Transverse colon (tissue), 3 donors: ENCODE data around the gene USP6.
"Not testable (repeated sequence)": the region's sequence is repeated elsewhere in the genome, so short reads cannot be mapped to it uniquely, and the experiment has no call there.

ENCODE experiments used
- POLR2A ChIP-seq: fragments of 450-650 bp; IDR thresholded peaks from one replicate; pipeline ENCODE4 v1.6.1; 2016; ENCODE audit warnings: antibody characterized with exemption, mild to moderate bottlenecking, moderate library complexity
- TF ChIP-seq, protein P1 (sequence below), 5 experiments: fragments of 200-600 bp in 3 of 5; fragments of 450-650 bp in 2 of 5; sonication (generic) in 3 of 5; IDR thresholded peaks; 1 replicate in 2 of 5; 2 replicates in 3 of 5; pipeline ENCODE4 v1.5.1; 2016 to 2017; ENCODE audit warnings: antibody characterized with exemption in 5 of 5, inconsistent platforms in 3 of 5, mild to moderate bottlenecking in 2 of 5, moderate library complexity in 1 of 5

GRCh38 chr17:5122056-5122455 lies 6.2 kb downstream of the USP6 start:
- TF ChIP-seq, protein P1, sequence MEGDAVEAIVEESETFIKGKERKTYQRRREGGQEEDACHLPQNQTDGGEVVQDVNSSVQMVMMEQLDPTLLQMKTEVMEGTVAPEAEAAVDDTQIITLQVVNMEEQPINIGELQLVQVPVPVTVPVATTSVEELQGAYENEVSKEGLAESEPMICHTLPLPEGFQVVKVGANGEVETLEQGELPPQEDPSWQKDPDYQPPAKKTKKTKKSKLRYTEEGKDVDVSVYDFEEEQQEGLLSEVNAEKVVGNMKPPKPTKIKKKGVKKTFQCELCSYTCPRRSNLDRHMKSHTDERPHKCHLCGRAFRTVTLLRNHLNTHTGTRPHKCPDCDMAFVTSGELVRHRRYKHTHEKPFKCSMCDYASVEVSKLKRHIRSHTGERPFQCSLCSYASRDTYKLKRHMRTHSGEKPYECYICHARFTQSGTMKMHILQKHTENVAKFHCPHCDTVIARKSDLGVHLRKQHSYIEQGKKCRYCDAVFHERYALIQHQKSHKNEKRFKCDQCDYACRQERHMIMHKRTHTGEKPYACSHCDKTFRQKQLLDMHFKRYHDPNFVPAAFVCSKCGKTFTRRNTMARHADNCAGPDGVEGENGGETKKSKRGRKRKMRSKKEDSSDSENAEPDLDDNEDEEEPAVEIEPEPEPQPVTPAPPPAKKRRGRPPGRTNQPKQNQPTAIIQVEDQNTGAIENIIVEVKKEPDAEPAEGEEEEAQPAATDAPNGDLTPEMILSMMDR (IDR thresholded peaks at IDR 0.05), result not testable (repeated sequence)
- not testable (repeated sequence) for TF ChIP-seq POLR2A
